HepG2 (cell line): ENCODE results near the gene SULT2A1. TPM values are rescaled to one million over a fixed set of nuclear protein-coding genes. Genes with fewer than 3 reads are reported as not detected.

Source experiments
- ATAC-seq: fragments of 200-7000 bp; cut with Tn5 transposase; 3 replicates; pipeline ENCODE4 v1.9.1; 2020; ENCODE audit warnings: mild to moderate bottlenecking, moderate library complexity
- BruUV-seq: library from RNA; stranded (reverse); fragments of 400-500 nt; replicated peaks from 2 replicates; lab custom pipeline; 2021; lab: Mats Ljungman, UMichigan
- CTCF ChIA-PET: fragments of 300-600 bp; formaldehyde crosslinking; extraction: SDS; loops from one replicate; lab custom pipeline; 2021; ENCODE audit warnings: low total read pairs, inconsistent platforms, low intra/inter-chr PET ratio; lab: Yijun Ruan, JAX
- POLR2A ChIA-PET: fragments of 350-600 bp; sonication (Branson Sonifier 250); formaldehyde crosslinking; loops from one replicate; lab custom pipeline; 2020; ENCODE audit warnings: antibody characterized with exemption, inconsistent platforms; lab: Yijun Ruan, JAX
- DNase-seq: peaks from one replicate; pipeline ENCODE4 v3.0.0-alpha.2; 2015; ENCODE audit warnings: low spot score
- FAIRE-seq: peaks from 3 replicates; lab custom pipeline; 2011; peaks lifted over from hg19 to GRCh38; lab: Jason Lieb, UNC
- H2AFZ ChIP-seq: one replicate; pipeline ENCODE4 v1.6.1; 2011; ENCODE audit warnings: low read length, inconsistent platforms
- H3K27ac ChIP-seq: fragments of 300-600 bp; 3 replicates; pipeline ENCODE4 v1.8.0; 2011; ENCODE audit warnings: mixed run types, mild to moderate bottlenecking, mixed read lengths, low read length, inconsistent platforms; ENCODE audit not compliant: insufficient read depth; ENCODE audit errors: extremely low read length
- H3K27me3 ChIP-seq, 2 experiments: fragments of 200-600 bp in 1 of 2; 2 replicates in 1 of 2; 3 replicates in 1 of 2; pipeline versions ENCODE4 v1.6.0 to v1.8.0; 2011; ENCODE audit warnings: low read length in 2 of 2, mild to moderate bottlenecking in 2 of 2, moderate library complexity in 2 of 2, inconsistent platforms in 1 of 2; ENCODE audit not compliant: insufficient read depth in 2 of 2, control insufficient read depth in 1 of 2
- H3K36me3 ChIP-seq, 2 experiments: fragments of 200-600 bp in 1 of 2; replicated peaks in 1 of 2; 2 replicates in 1 of 2; 3 replicates in 1 of 2; pipeline versions ENCODE4 v1.5.1 to v1.8.0; 2011; ENCODE audit warnings: low read length in 2 of 2, inconsistent platforms in 1 of 2; ENCODE audit not compliant: insufficient read depth in 2 of 2, control insufficient read depth in 1 of 2
- H3K4me1 ChIP-seq: 2 replicates; pipeline ENCODE4 v1.5.1; 2012; ENCODE audit warnings: low read length, inconsistent platforms; ENCODE audit not compliant: insufficient read depth
- H3K4me2 ChIP-seq: 2 replicates; pipeline ENCODE4 v1.6.0; 2011; ENCODE audit warnings: low read depth, low read length, inconsistent platforms
- H3K4me3 ChIP-seq, 3 experiments: fragments of 200-600 bp in 1 of 3; sonication (generic), shearing (Covaris generic) in 1 of 3; replicated peaks in 1 of 3; 2 replicates each; pipeline ENCODE4 v1.5.1; 2011 to 2016; ENCODE audit warnings: low read length in 3 of 3, inconsistent platforms in 2 of 3, low read depth in 2 of 3, mild to moderate bottlenecking in 2 of 3, control low read depth in 1 of 3, mixed read lengths in 1 of 3; ENCODE audit not compliant: insufficient read depth in 1 of 3
- H3K79me2 ChIP-seq: one replicate; pipeline ENCODE4 v1.6.1; 2011; ENCODE audit warnings: low read length, inconsistent platforms; ENCODE audit not compliant: insufficient read depth
- H3K9ac ChIP-seq: 2 replicates; pipeline ENCODE4 v1.6.0; 2011; ENCODE audit warnings: mild to moderate bottlenecking, low read depth, low read length, inconsistent platforms; ENCODE audit not compliant: insufficient read depth
- H3K9me3 ChIP-seq: 2 replicates; pipeline ENCODE4 v1.5.1; 2012; ENCODE audit warnings: mild to moderate bottlenecking, low read length
- H4K20me1 ChIP-seq: 2 replicates; pipeline ENCODE4 v1.6.0; 2011; ENCODE audit warnings: inconsistent platforms, mild to moderate bottlenecking, low read length, moderate library complexity; ENCODE audit not compliant: insufficient read depth
- AGO1 ChIP-seq: fragments of 200-400 bp; formaldehyde crosslinking; IDR thresholded peaks from 2 replicates; pipeline ENCODE4 v1.6.1; 2017; ENCODE audit warnings: mild to moderate bottlenecking, low read depth, low read length, moderate library complexity; ENCODE audit not compliant: poor library complexity, severe bottlenecking
- CERS6 ChIP-seq: sonication (generic); formaldehyde crosslinking; IDR thresholded peaks from 2 replicates; pipeline ENCODE4 v1.5.0; 2020; ENCODE audit warnings: missing genetic modification reagents
- HNRNPL ChIP-seq: fragments of 200-400 bp; formaldehyde crosslinking; IDR thresholded peaks from 2 replicates; pipeline ENCODE4 v1.6.1; 2017; ENCODE audit warnings: mild to moderate bottlenecking, low read depth, low read length
- SUZ12 ChIP-seq: fragments of 150-350 bp; IDR thresholded peaks from 2 replicates; pipeline ENCODE4 v1.6.1; 2014; ENCODE audit warnings: low read depth, low read length
- TOPORS ChIP-seq: sonication (generic); formaldehyde crosslinking; IDR thresholded peaks from 2 replicates; pipeline ENCODE4 v1.8.0; 2023; ENCODE audit warnings: mild to moderate bottlenecking, missing genetic modification reagents
- ZBTB40 ChIP-seq, 2 experiments: fragments of 450-650 bp in 1 of 2; sonication (generic) in 1 of 2; formaldehyde crosslinking in 1 of 2; IDR thresholded peaks; 2 replicates each; pipeline versions ENCODE4 v1.6.1 to v1.8.0; 2016 to 2022; ENCODE audit warnings: antibody characterized with exemption in 1 of 2, mild to moderate bottlenecking in 1 of 2, missing genetic modification reagents in 1 of 2
- ZBTB8A ChIP-seq: sonication (generic); formaldehyde crosslinking; IDR thresholded peaks from 2 replicates; pipeline ENCODE4 v1.4.0; 2020; ENCODE audit warnings: mild to moderate bottlenecking, low read depth, missing genetic modification reagents, borderline replicate concordance
- ZKSCAN8 ChIP-seq: IDR thresholded peaks from 2 replicates; pipeline ENCODE4 v1.6.1; 2016; ENCODE audit warnings: borderline replicate concordance, missing genetic modification reagents, missing compliant biosample characterization
- WGBS: methylation state at CpG from one replicate; pipeline ENCODE4 v1.1.6; 2017; ENCODE audit warnings: low lambda C conversion rate; 5-methylcytosine and 5-hydroxymethylcytosine counted together
- in situ Hi-C: cut with HindIII; loops from 2 replicates; pipeline ENCODE4 v1.10.0; 2017; ENCODE audit warnings: low pct_unique_long_range_greater_than_20kb; ENCODE audit not compliant: extremely low pct_ligation_motif_present
- intact Hi-C: fragments of 100-400 bp; cut with micrococcal nuclease; formaldehyde crosslinking; loops from one replicate; pipeline ENCODE4 v1.10.0; 2022; ENCODE audit not compliant: unreplicated experiment
- polyA plus RNA-seq, 8 experiments: library from polyadenylated mRNA; depleted of rRNA in 3 of 8; stranded (reverse) in 7 of 8; unstranded in 1 of 8; fragments of >200 nt; fragmentation: Illumina TruSeq in 4 of 8; extraction: Trizol in 4 of 8; gene quantifications; 2 replicates each; pipeline versions ENCODE4 v1.2.1 to v1.2.3, GENCODE V29; 2011 to 2016; ENCODE audit warnings: low read depth in 4 of 8, missing spikeins in 1 of 8, mixed read lengths in 1 of 8; ENCODE audit not compliant: insufficient read depth in 1 of 8
- total RNA-seq, 5 experiments: library from RNA; depleted of rRNA; stranded (reverse); fragments of >200 nt; fragmentation: Illumina TruSeq; extraction: Trizol; gene quantifications; 2 replicates each; pipeline ENCODE4 v1.2.3, GENCODE V29; 2016; ENCODE audit warnings: low read depth in 1 of 5
- TF ChIP-seq, protein P1 (sequence below): sonication (generic); formaldehyde crosslinking; IDR thresholded peaks from 2 replicates; pipeline ENCODE4 v1.8.1; 2022; ENCODE audit warnings: mild to moderate bottlenecking, missing genetic modification reagents
- TF ChIP-seq, protein P2 (sequence below): sonication (generic); formaldehyde crosslinking; IDR thresholded peaks from 2 replicates; pipeline ENCODE4 v1.4.0; 2020; ENCODE audit warnings: missing genetic modification reagents

Gene SULT2A1
- total and polyA plus RNA-seq, 2 of the 13 experiments (the other 11 are each of a cell fraction or from before 2014, with no cell fraction given) = 137 to 193 TPM

DNA sequence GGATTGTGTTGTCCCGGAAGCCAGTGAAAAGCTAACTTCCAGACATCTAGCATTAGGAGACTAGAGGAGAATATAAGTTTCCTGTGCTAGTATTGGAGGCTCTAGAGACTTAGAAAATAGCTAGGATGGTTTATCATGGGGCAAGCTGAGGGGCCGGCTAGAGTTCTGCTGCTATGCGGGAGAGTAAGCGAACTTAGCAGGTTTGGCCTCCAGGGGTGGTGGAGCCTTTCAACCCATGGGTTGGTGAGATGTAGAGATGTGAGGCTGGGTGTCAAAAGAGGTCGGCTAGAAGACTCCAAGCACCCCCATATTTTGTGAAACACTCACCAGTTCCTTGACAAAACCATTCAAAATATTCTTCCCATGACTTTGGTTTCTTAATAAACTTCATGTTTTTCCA lies 4.4 kb downstream of the SULT2A1 start:
- Histone ChIP-seq H3K4me2 (no peak overlapping the region), H3K36me3 (peaks cover 10 to 46% of the 10 kb centered on the region in 2 experiments), H3K27ac (no peak overlapping the region), H3K9ac (no peak overlapping the region), H3K27me3 (no peaks in the 10 kb centered on the region; a peak in 1 of 5 replicates), H3K9me3 (no peaks in the 10 kb centered on the region), H4K20me1 (peaks cover 4% of the 10 kb centered on the region; the same call in 1 of the 2 replicates), H2AFZ (no peak overlapping the region), H3K79me2 (peaks cover 27% of the 10 kb centered on the region), H3K4me3 (no peak overlapping the region), H3K4me1 (peaks cover 43% of the 10 kb centered on the region)
- intact Hi-C loops (no loop called here), in situ Hi-C loops (no loop called here)
- ChIA-PET CTCF (no interaction called here), POLR2A (no interaction called here)
- ATAC-seq = no peak
- BruUV-seq = no TSS peak
- 96% methylated on average over 5 of the region's 5 CpGs for WGBS
- no peak for DNase-seq
- FAIRE-seq = no peak
- TF ChIP-seq ZKSCAN8 = no peak
- no peak for TF ChIP-seq ZBTB8A (CRISPR knock-in tag)
- TF ChIP-seq, protein P1, sequence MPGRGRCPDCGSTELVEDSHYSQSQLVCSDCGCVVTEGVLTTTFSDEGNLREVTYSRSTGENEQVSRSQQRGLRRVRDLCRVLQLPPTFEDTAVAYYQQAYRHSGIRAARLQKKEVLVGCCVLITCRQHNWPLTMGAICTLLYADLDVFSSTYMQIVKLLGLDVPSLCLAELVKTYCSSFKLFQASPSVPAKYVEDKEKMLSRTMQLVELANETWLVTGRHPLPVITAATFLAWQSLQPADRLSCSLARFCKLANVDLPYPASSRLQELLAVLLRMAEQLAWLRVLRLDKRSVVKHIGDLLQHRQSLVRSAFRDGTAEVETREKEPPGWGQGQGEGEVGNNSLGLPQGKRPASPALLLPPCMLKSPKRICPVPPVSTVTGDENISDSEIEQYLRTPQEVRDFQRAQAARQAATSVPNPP (CRISPR knock-in tag) = no peak
- TF ChIP-seq HNRNPL = no peak
- TF ChIP-seq TOPORS (CRISPR knock-in tag) = no peak
- TF ChIP-seq, protein P2, sequence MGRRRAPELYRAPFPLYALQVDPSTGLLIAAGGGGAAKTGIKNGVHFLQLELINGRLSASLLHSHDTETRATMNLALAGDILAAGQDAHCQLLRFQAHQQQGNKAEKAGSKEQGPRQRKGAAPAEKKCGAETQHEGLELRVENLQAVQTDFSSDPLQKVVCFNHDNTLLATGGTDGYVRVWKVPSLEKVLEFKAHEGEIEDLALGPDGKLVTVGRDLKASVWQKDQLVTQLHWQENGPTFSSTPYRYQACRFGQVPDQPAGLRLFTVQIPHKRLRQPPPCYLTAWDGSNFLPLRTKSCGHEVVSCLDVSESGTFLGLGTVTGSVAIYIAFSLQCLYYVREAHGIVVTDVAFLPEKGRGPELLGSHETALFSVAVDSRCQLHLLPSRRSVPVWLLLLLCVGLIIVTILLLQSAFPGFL (CRISPR knock-in tag) = no peak
- TF ChIP-seq ZBTB40 (IDR thresholded peaks at IDR 0.05) = no peak
- no peak for TF ChIP-seq ZBTB40 (CRISPR knock-in tag; IDR thresholded peaks at IDR 0.05)
- TF ChIP-seq AGO1 = no peak
- TF ChIP-seq CERS6 (CRISPR knock-in tag) = no peak
- TF ChIP-seq SUZ12 = no peak
